GM10847 (cell line): ENCODE results near the gene CP.

Experiments
- POLR2A ChIP-seq: IDR thresholded peaks from 2 replicates; pipeline ENCODE4 v1.6.1; 2011; ENCODE audit not compliant: insufficient read length; ENCODE audit errors: extremely low read depth

Gene CP

DNA sequence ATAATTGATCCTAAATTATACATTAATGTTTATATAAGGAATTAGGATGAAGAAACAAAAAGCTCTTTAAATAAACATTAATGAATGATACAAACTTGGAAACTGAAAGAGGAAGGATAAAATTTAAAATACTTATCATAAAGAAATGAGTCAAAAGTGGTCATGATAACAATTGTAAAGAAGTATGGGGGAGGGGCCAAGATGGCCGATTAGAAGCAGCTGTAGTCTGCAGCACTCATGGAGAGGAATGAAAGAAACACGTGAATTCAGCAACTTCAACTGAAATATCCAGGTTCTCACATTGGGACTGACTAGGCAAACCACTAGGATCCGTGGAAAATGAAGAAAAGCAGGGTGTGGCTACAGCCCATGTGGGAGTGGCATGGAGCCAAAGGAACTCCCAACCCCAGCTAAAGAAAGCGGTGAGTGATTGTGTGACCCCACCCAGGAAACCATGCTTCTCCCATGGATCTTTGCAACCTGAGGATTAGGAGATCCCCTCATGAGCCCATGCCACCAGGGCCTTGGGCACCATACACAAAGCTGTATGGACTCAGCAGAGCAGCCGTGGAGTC is 13.1 kb upstream of the CP start:
- TF ChIP-seq POLR2A, result no peak

DNA sequence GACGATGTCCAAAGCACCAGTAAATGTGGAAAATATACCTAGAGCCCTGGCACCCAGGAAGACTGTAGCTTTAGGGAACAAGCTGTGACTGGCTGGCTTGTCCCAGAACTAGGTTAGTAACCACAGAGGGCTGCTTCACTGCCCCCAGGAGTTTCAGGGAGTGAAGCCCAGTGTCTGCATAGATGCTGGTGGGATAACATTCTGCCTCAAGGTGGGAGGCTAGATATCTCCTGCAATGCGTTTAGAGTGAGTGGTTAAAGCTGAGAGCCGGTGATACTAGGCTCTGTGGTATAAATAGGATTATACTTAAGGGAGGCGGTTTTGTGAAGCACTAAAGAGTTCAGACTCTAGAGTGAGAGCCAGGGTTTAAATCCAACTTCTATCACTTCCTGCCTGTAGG is 11.7 kb upstream of the CP start:
- no peak for TF ChIP-seq POLR2A

DNA sequence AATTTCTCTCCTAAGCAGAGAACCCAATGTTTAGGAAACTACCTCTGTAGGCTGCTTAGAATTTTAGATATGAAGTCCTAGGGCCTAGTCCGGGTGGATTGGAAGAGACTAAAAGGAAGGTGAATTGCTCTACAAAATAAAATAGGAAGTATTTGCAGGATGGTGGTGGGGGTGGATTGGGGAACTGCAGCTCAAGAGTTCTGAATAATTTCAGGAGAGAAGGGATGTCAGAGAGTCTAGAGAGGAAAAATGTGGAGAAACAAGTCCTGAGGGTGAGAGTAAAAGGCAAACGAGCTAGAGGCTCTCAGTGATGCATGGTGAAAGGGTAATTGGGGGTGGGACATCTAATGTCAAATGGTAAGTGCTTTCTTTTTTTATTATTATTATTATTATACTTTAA is 10.2 kb upstream of the CP start:
- no peak for TF ChIP-seq POLR2A

DNA sequence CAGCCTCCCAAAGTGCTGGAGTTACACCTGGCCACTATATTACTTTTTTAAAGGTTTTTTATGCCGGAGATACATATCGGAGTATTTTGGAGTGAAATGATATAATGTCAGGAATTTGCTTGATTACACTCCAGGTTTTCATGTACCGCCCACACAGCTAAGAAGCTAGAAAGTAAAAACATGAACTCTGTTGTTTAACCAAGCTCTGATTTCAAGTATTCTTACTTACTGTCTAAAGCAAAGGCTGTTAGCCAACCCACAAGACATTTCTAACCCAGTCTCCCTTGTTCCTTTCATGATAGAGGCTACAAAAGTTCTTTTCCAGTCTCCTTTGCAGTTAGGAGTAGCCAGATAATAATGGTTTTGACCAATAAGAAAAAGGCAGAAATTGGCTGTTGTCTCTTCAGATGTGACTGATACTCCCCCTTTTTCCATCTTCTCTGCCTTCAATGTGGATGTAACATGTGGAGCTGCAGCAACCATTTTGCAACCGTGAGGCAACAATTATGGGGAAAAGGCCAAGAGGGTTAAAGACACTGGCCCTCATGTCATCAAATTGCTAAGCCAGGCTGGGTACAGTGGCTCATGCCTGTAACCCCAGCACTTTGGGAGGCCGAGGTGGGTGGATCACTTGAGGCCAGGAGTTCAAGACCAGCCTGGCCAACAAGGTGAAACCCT is 6.1 kb upstream of the CP start:
- no peak for TF ChIP-seq POLR2A

DNA sequence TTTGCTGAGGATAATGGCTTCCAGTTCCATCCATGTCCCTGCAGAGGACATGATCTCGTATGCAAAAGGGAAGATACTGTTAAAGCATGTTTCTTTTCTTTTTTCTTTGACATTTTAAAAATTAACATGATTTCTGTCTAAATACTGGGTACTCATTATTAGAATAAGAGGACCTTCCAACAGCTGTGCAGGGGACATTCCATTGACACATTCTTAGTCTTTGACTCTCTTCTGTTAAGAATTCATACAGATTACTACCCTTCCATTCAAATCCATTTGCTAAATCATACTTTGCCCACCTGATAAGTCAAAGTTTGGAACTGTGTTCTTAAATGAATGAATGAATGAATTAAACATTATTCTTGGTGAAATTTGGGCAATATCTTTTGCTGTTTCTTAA is 5.1 kb upstream of the CP start:
- no peak for TF ChIP-seq POLR2A

DNA sequence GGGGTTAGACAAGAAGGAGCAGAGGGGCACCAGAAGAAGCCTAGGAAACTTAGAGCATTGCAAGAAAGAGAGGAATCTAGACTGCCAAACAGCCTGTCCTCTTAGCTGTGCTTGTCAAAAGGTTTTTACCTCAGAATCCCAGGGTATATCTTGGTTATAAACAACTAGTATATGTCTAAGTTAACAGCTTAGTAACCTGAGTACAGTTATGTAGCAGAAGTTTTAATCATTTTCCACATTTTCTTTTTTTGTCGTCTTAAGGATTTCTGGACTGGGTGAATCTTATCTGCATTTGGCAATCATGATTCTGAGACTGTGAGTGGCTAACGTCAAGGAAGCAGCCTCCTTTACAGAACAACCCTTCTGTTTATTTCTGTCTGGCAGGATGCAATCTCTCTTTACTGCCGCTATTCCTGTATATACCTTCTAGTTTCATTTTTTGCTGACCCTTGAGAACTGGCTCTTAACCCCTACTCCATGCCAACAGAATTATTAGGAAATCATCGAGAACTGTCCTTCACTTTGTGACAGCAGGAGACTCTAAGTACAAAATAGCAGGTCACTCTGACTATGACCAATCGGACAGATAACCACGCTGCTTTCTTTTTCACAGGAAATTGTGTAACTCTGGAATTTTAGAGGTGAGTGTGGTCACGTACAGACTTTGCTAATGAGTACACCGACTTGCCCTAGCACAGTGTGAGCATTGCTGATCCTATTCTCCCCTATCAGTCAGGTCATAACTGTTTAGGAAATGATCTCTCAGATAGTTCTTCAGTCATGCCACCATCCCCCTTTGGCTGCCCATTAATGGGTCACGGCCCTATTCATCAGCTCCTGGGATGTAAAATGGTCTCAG is 3.3 kb upstream of the CP start:
- no peak for TF ChIP-seq POLR2A

DNA sequence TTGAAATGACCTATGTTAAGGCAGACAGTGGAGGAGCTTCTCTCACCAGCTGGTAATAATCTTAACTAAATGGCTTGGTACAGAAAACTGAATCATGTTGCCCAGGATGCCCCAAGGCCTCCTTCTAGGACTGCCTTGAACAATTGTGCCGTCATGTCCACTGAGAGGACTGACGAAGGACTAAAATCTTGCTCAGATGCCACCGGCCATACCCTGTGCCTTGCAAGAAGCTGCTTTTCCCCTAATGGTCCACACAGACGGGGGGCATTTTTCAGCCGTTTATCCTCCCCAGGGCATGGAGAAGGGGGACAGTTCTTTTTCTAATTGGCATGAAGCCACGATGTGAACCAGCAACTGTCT is 1.8 kb upstream of the CP start:
- TF ChIP-seq POLR2A, result no peak

DNA sequence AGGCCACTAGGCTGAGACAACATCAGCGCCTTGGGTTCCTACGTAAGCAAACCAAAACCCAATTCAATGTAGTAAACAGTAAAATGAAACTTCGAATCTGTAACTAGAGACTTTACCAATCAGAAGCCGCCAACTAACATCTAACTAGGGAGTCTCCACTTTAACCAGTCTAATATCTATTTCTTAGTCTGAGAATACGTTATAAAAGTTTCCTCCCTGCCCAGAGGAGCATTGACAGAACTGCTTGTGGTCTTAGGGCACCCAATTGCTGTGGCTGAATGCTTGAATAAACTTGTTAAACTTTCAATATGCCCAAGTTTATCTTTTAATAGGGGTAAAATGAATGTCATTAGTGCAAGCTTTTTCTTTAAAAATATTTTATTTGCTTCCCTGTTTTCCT is 4.3 kb downstream of the CP start:
- no peak for TF ChIP-seq POLR2A

DNA sequence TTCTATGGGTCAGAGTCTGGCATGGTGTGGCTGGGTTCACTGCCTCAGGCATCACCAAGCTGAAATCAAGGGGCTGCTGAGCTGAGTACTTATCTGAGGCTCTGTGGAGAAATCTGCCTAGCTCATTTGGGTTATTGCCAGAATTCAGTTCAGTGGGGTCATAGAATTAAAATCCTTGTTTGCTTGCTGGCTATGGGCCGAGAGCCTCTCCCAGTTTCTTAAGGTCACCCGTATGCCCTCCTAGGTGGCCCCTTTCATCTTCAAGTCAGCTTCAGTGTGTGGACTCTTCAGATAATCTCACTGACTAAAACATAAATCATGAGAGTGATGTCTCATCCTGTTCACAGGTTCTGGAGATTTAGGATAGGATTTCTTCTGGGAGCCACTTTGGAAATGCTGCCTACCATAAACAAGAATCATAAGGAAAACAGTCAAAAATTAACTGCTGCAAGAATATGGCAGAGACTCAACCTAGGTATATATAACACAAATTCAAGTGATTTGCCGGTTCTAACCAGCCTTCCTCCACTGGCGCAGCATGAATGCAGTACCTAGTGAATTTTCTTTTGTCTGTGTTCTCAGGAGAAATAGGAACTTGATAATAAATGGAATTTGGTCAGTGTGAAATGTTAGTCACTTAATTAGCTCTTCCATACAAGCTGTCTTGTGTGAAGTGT is 5.3 kb downstream of the CP start:
- TF ChIP-seq POLR2A, result no peak

DNA sequence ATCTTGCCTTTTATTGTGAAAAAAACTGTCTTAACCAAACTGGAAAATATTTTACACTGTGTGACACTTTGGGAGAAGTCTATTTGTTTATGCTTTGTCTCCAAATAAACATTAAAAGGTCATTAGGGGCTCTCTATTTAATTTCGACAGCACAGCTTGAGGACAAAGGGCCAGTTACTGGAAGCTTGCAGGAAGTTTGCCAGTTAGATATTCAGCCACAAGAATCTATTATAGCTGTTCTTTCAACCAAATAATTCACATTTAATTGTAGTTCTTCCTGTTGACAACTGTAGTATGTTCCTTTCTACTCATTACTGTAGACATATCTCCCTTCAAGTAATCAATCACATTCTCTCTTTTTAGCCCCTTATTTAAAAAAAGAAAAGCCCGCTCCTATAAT is 6.1 kb downstream of the CP start:
- no peak for TF ChIP-seq POLR2A

DNA sequence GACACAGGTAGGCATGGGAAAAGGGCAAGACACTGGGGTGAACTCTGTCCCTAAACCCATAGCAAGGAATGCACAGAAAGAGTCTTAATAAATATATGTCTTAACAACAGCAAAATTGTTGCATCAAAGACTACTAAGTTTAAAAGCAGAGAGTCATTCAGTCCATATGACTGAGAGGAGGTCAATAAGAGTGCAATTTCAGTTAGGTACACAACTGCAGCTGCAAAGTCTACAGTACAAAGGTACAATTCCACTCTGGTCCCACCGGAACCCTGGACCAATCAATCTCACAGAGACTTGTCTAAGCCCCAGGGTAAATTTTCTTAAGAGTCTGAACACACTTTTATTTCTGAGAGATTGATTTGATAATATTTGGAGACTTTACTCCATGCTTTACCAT is 6.9 kb downstream of the CP start:
- TF ChIP-seq POLR2A, result no peak

DNA sequence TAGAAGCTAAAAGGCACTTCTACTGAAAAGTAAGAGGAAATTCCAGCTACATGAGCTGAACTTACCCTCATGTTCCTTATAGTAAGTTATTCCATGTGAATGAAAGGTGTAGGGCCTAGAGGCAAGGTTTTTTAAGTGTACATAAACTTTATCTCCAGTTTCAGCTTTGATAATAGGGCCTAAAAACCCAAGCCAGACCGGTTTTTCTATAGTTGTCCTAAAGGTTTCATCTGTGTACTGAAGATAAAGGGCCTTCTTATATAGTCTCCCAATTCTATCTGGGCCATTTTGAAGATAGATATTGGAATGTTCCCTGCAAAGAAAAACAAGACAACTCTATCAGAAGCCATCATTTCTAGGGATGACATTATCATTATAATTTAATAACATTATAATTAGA is 9.2 kb downstream of the CP start:
- no peak for TF ChIP-seq POLR2A

DNA sequence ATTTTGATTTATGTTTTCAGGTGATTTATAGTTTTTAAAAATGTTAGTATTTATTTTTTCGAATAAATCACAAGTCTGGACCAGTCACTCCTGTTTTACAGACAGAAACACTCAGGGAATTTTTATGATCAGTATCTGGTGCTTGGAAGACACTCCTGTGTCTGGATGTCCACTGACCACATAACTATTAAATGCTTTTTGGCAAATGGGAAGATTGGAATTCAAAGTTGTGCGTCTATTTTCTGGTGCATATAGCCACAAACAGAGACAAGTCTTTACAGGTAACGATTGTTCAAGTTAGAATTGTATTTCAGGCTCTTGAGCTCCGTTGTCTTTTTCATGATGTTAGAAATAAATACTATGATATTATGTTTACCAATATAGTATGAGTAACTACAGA is 12.2 kb downstream of the CP start:
- TF ChIP-seq POLR2A, result no peak

DNA sequence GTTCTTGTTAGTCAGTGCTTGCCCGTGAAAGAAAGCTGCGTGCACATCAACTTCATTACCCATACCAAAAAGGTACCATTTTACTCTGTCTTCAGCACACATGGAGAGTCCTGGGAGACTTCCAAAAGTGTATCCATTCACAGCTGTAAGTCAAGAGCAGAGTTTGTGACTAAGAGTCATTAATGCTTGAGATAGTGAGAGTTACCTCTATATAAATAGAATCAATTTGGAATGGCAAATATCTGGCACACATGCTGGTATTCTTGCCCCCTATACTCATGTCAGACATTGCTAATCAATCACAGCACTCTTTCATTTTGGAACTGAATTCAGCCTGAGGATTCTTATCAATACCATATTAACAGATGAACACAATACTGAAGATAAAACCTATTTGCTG is 14.2 kb downstream of the CP start:
- TF ChIP-seq POLR2A, result no peak

DNA sequence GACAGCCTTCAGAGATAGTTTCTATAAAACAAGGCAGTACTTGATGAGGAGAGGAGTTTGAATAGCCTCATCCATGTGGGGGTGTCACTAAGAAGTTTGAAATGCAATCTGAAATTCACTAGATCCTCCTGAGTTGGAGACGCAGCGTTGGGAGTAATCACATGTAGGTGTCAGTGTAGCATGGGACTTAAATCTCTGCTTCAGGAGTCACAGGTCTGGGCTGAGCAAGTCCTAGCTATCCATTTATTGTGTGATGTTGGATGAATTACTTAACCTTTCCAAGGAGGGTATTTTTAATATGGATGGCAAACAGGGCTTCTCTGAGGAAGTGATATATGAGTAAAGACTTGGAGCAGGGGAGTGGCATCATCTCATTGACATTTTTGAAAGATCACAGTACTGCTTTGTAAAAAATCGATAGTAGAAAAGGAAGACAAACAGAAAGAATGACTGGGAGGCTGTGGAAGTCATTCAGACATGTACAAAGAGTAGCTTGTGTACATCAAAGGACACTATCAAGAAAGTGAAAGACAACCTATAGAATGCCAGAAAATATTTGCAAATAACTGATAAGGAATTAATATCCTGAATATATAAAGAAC is 17.1 kb downstream of the CP start:
- no peak for TF ChIP-seq POLR2A

DNA sequence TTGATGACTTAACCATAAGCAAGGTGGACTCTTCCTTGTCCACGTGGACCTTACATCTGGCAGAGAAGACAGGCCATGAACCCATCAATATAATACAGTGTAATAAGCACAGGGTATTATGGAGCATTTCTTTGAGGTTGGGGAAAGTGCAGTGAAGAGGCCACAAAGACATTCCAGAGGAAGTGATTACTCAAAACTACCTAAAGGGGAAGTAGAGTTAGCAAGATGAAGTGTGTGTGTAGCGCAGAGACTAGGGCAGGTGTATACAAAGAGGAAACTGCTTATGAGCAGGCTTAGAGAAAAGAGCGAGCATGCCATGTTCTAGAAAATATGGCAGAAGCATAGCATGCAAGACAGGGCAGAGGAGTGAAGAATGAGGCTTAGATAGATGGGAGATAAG is 17.9 kb downstream of the CP start:
- TF ChIP-seq POLR2A, result no peak

DNA sequence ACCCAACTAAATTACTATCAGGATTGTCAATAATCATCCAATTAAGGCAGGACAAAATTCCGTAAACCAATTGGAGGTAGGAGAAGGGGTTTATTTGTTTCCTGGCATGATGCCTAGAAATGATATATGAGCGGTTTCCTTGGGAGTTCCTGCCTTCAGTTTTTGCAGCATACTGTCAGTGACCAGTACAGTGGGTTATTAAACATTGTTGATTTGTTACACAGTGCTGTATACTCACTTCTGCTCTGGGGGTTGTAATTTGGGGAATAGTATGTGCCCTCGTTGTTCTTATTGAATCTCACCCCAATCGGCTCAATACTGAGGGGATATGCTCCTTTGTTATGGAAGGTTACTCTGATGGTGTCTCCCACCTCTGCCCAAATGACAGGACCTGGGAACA is 22.2 kb downstream of the CP start:
- TF ChIP-seq POLR2A, result no peak
